ENCODE measurements around the gene PTGES2. TPM values are rescaled to one million over a fixed set of nuclear protein-coding genes. Genes with fewer than 3 reads are reported as not detected.

PTGES2 gene
- polyA plus RNA-seq, 1 of the 3 experiments (the other 2 are of a cell fraction) = 141 TPM

DNA sequence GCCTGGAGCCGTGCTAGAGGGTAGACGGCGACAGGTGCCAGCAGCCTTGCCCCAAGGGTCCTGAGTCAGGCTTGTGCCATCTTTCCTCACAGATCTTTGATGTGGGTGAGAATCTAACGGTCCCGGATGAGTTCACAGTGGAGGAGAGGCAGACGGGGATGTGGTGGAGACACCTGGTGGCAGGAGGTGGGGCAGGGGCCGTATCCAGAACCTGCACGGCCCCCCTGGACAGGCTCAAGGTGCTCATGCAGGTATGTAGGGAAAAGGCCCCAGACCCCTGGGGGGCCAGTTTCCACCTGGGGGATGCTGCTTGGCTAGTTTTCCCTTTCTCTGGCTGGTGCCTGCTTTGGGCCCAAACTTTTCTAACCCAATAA, 24.0 kb downstream of the PTGES2 start:
- Histone ChIP-seq H3K27ac (ENCODE audit: low read depth in 2 of 2, low read length in 1 of 2) (no peak overlapping the region; a peak in 1 of 4 replicates), H3K36me3 (replicated peaks in 1 of 2; ENCODE audit: control insufficient read depth in 1 of 2, insufficient read depth in 2 of 2, low read length in 1 of 2) (peaks cover 21 to 66% of the 10 kb centered on the region in 2 experiments), H3K9me3 (no peaks in the 10 kb centered on the region), H3K9me2 (no peaks in the 10 kb centered on the region), H3K27me3 (ENCODE audit: insufficient read depth) (no peaks in the 10 kb centered on the region), H3F3A (replicated peaks; ENCODE audit: insufficient read depth) (no peaks in the 10 kb centered on the region), H3K4me3 (ENCODE audit: low read depth in 2 of 2, low read length in 1 of 2) (no peak overlapping the region), H4K20me1 (ENCODE audit: insufficient read depth) (0 out of 2 replicates have a peak, but pooled peaks cover 5% of the 10 kb centered on the region), H3K9ac (no peak overlapping the region), H3K4me2 (no peak overlapping the region), H3K79me2 (ENCODE audit: insufficient read depth) (peaks cover 27% of the 10 kb centered on the region; the same call in 1 of the 2 replicates), H2AFZ (ENCODE audit: low read depth) (no peak overlapping the region), H3K4me1 (ENCODE audit: control insufficient read depth in 1 of 2, insufficient read depth in 2 of 2, low read depth in 1 of 2, low read length in 1 of 2) (peaks cover 10 to 20% of the 10 kb centered on the region in 2 experiments; a peak in 3 of 4 replicates)
- ChIA-PET POLR2A (interaction anchor here (0.8 kb wide), 1 partner anchor 36 kb away, joined by 4 read pairs; the partner anchor contains the start of genes NAIF1 and SLC25A25), CTCF (interaction anchor here (1.2 to 18.8 kb wide), 3 partner anchors 9 to 161 kb away, joined by 4 to 246 read pairs (median 6); no protein-coding TSS in a partner anchor)
- WGBS (ENCODE audit: low lambda C conversion rate) = 93% methylated on average over 5 of the region's 8 CpGs
- TF ChIP-seq TEAD4 (IDR thresholded peaks at IDR 0.05; ENCODE audit: borderline replicate concordance, insufficient read depth) = no peak
- TF ChIP-seq, protein P1, sequence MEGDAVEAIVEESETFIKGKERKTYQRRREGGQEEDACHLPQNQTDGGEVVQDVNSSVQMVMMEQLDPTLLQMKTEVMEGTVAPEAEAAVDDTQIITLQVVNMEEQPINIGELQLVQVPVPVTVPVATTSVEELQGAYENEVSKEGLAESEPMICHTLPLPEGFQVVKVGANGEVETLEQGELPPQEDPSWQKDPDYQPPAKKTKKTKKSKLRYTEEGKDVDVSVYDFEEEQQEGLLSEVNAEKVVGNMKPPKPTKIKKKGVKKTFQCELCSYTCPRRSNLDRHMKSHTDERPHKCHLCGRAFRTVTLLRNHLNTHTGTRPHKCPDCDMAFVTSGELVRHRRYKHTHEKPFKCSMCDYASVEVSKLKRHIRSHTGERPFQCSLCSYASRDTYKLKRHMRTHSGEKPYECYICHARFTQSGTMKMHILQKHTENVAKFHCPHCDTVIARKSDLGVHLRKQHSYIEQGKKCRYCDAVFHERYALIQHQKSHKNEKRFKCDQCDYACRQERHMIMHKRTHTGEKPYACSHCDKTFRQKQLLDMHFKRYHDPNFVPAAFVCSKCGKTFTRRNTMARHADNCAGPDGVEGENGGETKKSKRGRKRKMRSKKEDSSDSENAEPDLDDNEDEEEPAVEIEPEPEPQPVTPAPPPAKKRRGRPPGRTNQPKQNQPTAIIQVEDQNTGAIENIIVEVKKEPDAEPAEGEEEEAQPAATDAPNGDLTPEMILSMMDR (IDR thresholded peaks at IDR 0.05) = peak; percentile 27
- no peak for TF ChIP-seq FOXM1 (IDR thresholded peaks at IDR 0.05; ENCODE audit: low read depth)
- no peak for DNase-seq

DNA sequence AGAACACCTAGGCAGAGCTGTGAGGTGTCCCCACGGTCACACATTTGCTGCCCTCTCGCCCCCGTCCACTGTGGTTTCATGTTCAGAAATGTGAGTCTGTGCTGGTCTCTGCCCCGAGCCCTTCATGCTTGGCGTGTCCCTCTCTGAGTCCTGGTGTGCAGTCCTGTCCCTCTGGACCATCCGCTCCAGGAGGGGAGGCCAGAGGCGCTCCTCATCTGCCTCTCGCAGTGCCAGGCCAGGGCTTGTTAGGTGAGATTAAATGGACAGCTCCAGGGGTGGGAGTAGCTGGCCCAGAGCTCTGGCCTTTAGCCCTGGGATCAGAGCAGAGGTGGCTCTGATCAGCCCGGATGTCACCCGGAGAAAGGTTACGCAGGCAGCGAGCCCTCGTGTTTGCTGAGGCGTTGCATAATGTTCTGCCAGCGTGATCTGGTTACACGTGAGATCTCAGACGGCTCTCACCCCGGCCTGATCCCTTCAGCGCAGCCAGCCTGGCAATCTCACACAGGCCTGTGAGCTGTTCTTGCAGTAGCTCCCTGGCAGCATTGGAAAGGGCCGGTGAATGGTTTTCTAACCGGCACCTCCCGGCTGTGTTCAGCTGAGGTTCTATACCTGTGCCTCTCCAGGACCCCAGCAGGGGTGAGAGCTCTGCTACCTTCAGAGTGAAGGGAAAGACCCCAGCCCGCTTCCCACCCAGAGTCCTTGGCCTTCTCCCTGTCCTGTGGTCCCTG, 24.5 kb downstream of the PTGES2 start:
- Histone ChIP-seq H3K9me2 (no peaks in the 10 kb centered on the region), H3K9me3 (no peaks in the 10 kb centered on the region), H3K4me1 (ENCODE audit: control insufficient read depth in 1 of 2, insufficient read depth in 2 of 2, low read depth in 1 of 2, low read length in 1 of 2) (peaks cover 15 to 25% of the 10 kb centered on the region in 2 experiments; a peak in 3 of 4 replicates), H3K4me2 (no peak overlapping the region), H3K36me3 (replicated peaks in 1 of 2; ENCODE audit: control insufficient read depth in 1 of 2, insufficient read depth in 2 of 2, low read length in 1 of 2) (peaks cover 17 to 61% of the 10 kb centered on the region in 2 experiments), H3F3A (replicated peaks; ENCODE audit: insufficient read depth) (no peaks in the 10 kb centered on the region), H3K4me3 (ENCODE audit: low read depth in 2 of 2, low read length in 1 of 2) (no peak overlapping the region), H2AFZ (ENCODE audit: low read depth) (no peak overlapping the region), H3K79me2 (ENCODE audit: insufficient read depth) (peaks cover 32% of the 10 kb centered on the region; the same call in 1 of the 2 replicates), H4K20me1 (ENCODE audit: insufficient read depth) (0 out of 2 replicates have a peak, but pooled peaks cover 5% of the 10 kb centered on the region), H3K27ac (ENCODE audit: low read depth in 2 of 2, low read length in 1 of 2) (no peak overlapping the region; a peak in 1 of 4 replicates), H3K9ac (no peak overlapping the region), H3K27me3 (ENCODE audit: insufficient read depth) (no peaks in the 10 kb centered on the region)
- POLR2A ChIA-PET = no interaction called here
- CTCF ChIA-PET = interaction anchor here (0.6 to 18.8 kb wide), 6 partner anchors 9 to 161 kb away, joined by 3 to 246 read pairs (median 4); no protein-coding TSS in a partner anchor
- DNase-seq = no peak
- TF ChIP-seq SMC3 (IDR thresholded peaks at IDR 0.05; ENCODE audit: low read depth, low read length) (no peak), CHD2 (IDR thresholded peaks at IDR 0.05; ENCODE audit: low read length, partially characterized antibody) (no peak), JUND (IDR thresholded peaks at IDR 0.05) (no peak), POLR2AphosphoS5 (IDR thresholded peaks at IDR 0.05; ENCODE audit: low read depth, low read length) (no peak), NFIC (IDR thresholded peaks at IDR 0.05; ENCODE audit: borderline replicate concordance) (no peak), RXRA (IDR thresholded peaks at IDR 0.05; ENCODE audit: borderline replicate concordance, low read depth) (no peak)
- TF ChIP-seq, protein P2, sequence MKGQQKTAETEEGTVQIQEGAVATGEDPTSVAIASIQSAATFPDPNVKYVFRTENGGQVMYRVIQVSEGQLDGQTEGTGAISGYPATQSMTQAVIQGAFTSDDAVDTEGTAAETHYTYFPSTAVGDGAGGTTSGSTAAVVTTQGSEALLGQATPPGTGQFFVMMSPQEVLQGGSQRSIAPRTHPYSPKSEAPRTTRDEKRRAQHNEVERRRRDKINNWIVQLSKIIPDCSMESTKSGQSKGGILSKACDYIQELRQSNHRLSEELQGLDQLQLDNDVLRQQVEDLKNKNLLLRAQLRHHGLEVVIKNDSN (IDR thresholded peaks at IDR 0.05; ENCODE audit: borderline replicate concordance, low read depth) = no peak
- WGBS (ENCODE audit: low lambda C conversion rate) = 93% methylated on average over 20 of the region's 23 CpGs
